Stimulated activated CD8-positive, alpha-beta memory T cell treated with anti-CD3 and anti-CD28 coated beads, Interleukin-4, amount 100 ng/mL, for 1 hour (primary cell): ENCODE measurements around the gene SFXN2.
"Not testable (repeated sequence)": the region's sequence is repeated elsewhere in the genome, so short reads cannot be mapped to it uniquely, and the experiment has no call there.

Experiments used
- DNase-seq, 2 donors: peaks; one replicate each; pipeline ENCODE4 v3.0.0-alpha.2; 2020; ENCODE audit warnings: low read depth in 2 of 2, low spot score in 1 of 2

SFXN2 gene

GRCh38 chr10:102720337-102720736, 5.9 kb downstream of the SFXN2 start:
- DNase-seq = no peak

- DNase-seq = no peak
Measured at GRCh38 chr10:102720775-102721301, 6.4 kb downstream of the SFXN2 start.

GRCh38 chr10:102721954-102722353, 7.5 kb downstream of the SFXN2 start:
- no peak for DNase-seq

- no peak for DNase-seq
Measured at GRCh38 chr10:102723989-102724388, 9.6 kb downstream of the SFXN2 start.

DNA sequence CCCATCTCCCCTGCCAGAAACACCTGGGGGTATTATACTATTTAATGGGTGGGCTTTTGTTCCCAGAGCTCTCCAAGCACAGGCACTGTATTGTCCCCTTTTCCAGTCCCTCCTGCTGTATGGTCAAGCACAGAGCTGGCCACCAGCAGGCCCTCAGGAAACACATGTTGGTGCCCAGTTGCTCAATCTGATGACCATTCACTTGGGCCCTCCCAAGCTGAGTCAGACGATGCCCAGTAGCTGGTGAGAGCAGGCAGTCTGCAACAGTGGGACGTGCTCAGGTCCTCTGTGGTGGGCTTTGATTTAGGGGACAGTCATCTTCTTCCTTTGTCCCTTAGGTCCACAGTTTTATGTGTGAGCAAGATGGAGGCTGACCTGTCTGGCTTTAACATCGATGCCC, 11.8 kb downstream of the SFXN2 start:
- no peak for DNase-seq

- no peak for DNase-seq
Measured at GRCh38 chr10:102727037-102727818, 12.8 kb downstream of the SFXN2 start.

DNA sequence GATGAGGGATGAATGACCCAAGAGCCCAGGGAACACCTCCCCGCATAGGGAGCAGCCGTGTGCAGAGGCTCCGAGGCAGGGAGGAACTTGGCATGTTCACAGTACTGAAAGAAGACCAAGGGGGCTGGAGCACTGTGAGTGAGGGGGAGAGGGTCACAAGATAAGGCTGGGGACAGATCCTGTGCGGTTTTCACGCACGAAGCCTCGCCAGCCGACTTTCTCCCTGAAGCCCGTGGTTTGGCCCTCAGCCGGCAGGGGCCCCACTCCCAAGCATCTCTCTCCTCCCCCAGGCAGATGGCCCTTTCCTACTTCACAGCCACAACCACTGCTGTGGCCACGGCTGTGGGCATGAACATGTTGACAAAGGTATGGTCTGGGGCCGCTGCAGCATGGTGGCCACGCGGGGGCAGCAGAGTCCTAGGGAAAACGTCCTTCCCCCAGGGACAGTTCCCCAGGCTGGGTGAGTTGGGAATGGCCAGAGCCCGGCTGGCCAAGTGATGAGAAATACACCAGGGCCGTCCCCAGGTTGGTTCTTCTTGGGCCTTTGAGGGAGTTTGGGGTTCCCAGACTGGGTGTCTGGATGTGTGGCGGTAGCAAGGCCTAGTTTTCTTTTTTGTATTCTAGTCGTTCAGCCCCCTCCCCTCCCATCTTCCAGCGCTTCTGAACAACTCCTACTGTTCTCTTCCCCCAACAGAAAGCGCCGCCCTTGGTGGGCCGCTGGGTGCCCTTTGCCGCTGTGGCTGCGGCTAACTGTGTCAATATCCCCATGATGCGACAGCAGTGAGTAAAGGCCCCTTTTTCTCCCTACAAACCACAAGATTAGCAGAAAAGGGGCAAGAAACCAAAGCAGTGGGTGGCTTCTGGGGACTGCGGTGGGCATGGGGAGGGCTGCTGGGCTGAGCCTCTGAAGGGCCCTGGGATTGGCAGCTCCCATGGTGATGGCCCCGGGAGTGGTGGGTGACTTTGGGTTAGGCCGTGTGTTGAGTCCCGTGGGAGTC, 14.9 kb downstream of the SFXN2 start:
- peak; percentile 25 to 34 for DNase-seq

DNA sequence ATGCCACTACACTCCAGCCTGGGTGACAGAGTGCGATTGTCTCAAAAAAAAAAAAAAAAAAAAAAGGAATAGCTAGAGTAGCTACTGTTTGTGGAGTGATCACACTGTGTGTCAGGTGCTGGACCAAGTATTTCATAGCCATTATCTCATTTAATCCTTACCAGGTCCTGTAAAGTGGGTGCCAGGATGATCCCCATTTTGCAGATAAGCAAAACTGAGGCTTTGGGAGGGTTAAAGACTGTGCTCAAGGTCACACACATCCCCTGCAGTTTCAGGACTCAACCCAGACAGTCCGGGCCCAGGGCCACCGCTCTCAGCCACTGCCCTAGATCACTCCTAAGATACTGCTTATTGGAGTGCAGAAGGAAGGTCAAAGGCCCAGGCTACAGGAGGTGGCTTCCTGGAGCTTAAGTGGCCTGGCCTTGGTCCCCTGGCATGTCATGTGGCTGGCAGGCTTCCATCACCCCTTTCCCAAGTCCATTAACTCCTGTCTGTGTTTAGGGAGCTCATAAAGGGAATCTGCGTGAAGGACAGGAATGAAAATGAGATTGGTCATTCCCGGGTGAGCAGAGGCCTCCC, 16.9 kb downstream of the SFXN2 start:
- DNase-seq = no peak

- no peak for DNase-seq
Measured at GRCh38 chr10:102732661-102733060, 18.2 kb downstream of the SFXN2 start.

- DNase-seq = no peak
Measured at GRCh38 chr10:102735065-102735562, 20.7 kb downstream of the SFXN2 start.

DNA sequence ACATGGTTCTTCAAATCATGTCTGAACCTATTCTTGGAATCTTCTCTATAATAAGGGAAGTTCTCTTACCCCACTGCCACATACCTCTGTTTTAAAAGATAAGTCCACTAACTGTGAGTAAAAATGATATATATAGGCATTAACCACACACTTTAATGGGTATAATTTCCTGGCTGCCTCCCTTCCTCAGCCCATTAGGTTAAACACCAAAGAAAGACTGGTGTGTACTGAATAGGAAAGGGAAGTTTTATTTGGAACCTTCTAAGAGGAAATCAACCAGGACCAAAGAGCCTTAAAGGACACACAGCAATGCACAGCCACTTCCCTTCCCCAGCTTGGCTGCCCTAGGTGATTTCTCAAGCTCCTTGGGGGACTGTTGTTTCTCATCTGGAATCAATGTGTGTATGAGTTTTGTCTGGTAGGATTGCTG, 24.3 kb downstream of the SFXN2 start:
- no peak for DNase-seq

DNA sequence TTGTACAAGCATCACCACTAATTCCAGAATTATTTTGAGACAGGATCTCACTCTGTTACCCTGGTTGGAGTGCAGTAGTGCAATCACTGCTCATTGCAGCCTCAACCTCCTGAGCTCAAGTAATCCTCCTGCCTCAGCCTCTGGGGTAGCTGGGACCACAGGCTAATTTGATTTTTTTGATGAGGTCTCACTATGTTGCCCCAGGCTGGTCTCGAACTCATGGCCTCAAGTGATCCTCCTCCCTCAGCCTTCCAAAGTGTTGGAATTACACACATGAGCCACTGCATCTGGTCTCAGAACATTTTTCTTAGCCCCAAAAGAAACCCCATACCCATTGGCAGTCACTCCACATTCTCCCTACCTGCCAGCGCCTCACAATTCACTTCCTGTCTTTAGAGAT, 25.8 kb downstream of the SFXN2 start:
- no peak for DNase-seq

DNA sequence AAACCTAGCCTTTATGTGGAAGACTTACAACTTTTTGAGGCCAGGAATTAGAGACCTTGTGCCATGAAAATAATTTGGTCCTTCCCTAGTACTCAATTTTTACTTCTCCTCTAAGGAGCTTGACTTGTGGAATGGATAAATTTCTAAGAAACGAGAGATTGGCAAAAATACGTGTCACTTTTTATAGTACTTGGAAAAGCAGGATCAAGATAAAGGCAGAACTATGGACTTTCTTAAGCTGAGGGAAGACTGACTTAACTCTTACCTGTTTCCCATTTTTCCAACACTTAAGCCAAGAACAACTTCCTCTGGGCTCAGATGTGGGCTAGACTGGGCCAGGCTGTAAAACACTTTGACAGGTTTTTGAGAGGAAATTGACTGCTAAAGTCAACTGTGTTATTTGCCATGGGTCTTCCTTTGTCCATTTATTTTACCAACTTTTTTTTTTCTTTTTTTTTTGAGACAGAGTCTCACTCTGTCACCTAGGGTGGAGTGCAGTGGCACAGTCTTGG, 27.3 kb downstream of the SFXN2 start:
- DNase-seq = no peak

DNA sequence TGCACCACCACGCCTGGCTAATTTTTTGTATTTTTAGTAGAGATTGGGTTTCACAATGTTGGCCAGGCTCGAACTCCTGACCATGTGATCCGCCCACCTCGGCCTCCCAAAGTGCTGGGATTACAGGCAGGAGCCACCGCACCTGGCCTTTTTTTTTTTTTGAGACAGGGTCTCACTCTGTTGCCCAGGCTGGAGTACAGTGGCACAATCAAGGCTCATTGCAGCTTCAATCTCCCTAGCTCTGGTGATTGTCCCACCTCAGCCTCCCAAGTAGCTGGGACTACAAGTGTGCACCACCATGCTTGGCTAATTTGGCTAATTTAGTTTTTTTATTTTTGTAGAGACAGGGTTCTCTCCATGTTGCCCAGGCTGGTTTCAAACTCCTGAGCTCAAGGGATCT, 27.9 kb downstream of the SFXN2 start:
- not testable (repeated sequence) for DNase-seq

DNA sequence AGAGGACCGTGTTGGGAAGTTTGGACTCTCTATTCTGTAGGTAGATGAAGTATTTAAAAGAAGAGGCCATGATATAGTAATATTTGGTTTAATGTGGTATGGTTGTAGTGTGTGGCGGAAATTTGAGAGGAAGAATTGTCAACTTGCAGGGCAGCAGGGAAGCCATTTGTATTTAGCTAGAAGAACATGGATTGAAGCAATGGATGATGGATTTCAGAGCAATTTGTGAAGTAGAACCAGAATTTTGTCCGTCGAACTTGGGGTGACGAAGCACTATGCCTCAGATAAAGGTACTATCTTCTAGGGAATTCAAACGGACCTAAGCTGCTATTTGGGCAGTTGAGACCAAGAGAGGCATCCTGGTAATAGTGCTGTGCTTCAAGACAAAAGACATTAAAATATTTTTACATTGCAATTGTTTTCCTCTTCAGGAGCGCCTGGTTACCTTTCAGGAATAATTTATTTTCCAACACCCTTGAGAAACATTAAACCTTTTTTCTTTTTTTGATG, 28.7 kb downstream of the SFXN2 start:
- DNase-seq = no peak

DNA sequence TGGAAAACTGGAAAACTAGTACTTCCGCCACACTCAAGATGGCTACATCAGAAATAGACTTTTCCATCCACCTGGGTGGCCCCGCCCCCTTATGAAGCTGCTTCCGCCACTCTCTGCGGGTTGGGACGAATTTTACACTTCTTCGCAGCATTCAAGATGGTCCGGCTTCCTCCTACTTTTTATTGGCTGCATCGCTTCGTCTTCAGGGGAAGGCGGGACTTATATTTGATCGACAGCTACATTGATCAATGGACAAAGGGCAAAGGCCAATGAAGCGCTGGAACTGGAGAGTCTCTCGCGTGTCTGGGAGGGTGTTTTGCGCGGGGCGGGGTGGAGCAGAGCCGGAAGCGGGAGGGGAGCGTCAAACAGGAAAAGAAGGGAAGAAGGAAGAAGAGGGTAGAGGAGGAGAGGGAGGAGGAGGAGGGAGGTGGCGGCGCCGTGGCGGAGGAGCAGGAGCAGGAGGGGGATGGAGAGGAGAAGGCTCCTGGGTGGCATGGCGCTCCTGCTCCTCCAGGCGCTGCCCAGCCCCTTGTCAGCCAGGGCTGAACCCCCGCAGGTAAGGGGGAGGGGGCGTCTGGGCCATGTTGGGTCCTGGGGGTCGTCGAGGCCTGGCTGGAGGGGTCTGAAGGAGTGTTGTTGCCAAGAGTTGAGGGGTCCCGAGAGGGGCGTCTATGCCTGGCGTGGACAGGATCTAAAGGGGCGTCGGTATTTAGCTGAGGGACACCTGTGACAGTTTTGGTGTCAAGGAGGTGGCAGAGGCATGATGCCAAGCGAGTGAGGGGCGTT, 29.3 kb downstream of the SFXN2 start, which contains the start of gene WBP1L:
TSS of gene WBP1L (plus strand) at position 361 of the 786 bp plus-strand sequence. CDS start at position 467, 106 bp downstream.
- peak; percentile 80 to 91 for DNase-seq

- DNase-seq = no peak
Measured at GRCh38 chr10:102744374-102745051, 30.1 kb downstream of the SFXN2 start.

- DNase-seq = no peak
Measured at GRCh38 chr10:102745157-102745556, 30.7 kb downstream of the SFXN2 start.

DNA sequence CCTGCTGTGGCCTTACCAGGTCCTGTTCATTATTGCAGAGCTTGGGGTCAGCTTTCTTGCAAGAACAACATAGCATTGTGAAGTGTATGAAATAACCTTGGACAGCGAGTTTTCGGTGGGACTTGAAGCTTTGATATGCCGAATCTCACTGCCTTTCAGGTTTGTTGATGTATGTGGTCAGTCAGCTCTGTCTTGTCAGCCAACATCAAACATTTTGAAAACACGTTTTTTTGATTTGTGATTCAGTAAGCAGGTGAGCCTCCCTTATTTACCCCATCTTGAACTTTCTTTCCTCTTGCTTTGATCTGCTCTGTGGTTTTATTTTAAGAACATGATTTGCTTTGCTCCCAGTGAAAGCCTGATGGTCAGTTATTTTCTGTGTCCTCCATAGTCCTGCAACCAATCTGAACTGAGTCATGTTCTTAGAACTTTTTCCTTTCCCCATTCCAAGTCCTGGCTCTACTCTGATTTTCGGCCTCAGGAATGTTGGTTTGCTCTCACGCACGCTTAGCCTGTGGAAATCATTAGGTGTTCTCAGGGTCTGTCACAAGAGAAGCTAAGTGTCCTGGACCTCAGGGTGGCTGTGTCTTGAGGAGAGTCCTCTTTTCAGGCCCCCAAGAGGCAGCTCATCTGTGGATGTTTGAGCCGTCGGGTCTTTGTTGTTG, 38.0 kb downstream of the SFXN2 start:
- DNase-seq = no peak
